A204.1 (cell line): Measurements from ENCODE around the gene NUDT7.

Experiments used
- FAIRE-seq: peaks from 2 replicates; lab custom pipeline; 2012; peaks lifted over from hg19 to GRCh38; lab: Jason Lieb, UNC

The NUDT7 gene

DNA sequence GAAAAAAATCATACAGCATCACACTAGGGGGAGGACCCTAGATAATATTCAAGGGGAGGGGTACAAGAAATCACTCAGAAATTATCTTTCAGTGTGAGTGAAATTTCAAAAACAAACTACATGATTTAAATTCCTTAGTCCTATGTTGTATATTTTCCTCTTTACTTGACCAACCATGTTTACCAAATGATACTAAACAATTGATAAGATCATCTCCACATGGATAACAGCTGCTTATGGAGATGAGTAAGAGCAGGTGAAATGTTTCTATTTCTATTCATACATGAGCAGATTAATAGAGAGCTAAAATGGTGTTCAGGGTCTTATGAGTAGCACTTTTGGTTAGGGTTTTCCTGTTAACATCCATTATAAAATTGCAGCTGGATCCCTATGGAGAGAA lies 58.8 kb downstream of the NUDT7 start:
- no peak for FAIRE-seq

DNA sequence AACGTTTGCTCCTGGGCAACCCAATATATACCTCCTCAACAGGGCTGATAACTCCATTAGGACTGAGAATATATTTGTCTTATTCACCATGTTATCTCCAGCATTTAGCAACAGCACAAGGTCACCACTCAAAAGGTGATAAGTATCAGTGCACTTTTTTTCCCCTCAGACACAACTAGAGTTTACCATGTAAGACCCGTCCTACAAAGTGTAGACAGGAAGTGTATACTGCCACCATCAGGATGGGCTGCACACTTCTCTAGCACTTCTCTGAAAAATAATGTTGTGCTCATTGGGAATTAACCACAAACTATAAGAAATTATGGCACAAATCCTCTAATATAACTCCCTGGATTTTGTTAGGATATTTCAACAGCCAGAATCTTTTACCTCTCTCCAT lies 60.4 kb downstream of the NUDT7 start:
- no peak for FAIRE-seq

DNA sequence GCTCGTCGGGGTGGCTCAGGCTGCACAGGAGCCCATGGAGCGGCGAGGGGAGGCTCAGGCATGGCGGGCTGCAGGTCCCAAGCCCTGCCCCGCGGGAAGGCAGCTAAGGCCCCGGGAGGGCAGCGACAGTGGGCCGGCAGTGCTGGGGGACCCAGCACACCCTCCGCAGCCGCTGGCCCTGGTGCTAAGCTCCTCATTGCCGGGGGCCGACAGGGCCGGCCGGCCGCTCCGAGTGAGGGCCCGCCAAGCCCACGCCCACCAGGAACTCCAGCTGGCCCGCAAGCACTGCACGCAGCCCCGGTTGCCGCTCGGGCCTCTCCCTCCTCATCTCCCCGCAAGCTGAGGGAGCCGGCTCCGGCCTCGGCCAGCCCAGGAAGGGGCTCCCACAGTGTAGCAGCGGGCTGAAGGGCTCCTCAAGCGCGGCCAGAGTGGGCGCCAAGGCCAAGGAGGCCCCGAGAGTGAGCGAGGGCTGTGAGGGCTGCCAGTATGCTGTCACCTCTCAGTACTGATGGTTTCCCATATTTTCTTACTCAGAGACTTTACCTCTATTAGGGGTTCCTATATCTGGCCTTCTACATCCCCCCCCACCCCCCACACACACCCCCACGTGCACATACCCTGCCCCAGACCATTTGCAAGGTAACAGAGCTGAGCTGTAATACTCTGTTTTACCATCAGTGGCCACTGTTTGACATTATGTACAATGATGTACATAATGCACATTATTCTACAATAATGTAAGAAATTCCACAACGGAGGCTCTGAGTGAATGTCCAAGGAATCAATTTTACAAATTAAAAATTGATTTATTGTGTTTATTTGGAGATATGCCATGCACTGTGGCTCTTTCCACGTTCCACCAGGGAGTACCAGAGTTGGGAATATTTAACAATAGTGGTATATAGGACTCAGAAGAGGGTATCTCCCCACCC lies 62.4 kb downstream of the NUDT7 start:
- FAIRE-seq = no peak

DNA sequence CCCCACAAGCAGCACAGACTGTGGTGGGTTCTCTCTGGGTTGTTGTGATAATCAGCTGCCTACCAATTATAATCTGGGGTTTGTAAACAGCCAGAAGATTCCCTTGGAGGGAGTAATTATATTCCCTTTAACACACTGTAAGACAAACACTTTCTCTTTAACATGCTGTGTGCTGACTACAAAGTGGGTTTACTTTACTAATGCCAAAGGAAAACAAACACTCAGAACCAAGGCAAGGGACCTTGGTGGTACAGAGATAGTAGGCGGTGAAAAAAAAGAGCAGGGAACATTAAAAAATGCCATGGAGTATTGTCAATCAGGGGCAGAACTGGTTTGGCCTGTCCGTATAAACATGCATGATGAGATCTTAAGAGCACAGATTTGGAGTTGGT lies 63.1 kb downstream of the NUDT7 start:
- FAIRE-seq = no peak

DNA sequence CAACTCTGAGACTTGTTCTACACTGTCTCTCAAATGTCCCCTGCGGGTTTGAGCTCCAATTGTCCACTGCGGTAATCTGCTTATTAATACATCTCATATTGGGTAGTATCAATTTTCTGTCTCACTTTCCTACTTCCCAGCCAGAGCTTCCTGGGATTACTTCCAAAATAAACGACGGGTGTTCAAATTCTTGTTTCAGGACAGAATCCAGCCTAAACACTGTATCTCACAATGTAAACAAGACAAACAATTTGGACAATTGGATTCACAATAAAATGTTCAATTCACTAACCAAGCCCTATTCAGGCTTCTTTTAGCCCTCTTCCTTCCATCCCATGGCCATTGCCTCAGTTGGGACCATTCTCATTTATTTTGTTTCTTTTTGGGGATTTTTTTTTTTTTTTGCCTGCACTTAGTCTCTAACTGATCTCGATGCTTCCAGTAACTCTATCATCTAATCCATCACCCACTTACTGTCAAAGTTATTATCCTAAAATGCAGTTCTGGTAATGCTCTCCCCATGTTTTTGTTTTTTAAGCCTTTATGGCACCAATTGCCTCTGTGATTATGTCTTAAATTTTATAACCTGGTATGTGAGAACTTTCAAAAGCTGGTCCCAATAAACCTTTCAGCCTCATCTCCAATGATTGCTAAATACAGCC lies 64.0 kb downstream of the NUDT7 start:
- no peak for FAIRE-seq

DNA sequence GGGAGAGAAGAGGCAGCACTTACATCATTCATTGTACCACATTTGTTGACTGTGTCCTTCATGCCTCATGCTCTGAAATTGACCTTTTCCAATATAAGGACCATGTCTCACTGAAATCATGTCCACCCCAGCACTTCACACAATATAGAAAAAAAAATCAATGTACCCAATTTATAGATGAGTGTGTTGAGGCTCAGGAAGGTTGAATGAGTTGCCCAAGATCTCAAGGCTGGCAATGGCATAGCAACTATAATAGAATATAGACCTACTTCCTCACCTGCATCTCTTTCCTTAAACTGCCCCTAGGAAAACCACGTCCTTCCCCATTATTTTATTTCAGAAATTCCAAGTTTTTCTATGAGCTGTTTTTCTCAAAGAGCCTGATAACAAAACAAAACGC lies 65.1 kb downstream of the NUDT7 start:
- no peak for FAIRE-seq

DNA sequence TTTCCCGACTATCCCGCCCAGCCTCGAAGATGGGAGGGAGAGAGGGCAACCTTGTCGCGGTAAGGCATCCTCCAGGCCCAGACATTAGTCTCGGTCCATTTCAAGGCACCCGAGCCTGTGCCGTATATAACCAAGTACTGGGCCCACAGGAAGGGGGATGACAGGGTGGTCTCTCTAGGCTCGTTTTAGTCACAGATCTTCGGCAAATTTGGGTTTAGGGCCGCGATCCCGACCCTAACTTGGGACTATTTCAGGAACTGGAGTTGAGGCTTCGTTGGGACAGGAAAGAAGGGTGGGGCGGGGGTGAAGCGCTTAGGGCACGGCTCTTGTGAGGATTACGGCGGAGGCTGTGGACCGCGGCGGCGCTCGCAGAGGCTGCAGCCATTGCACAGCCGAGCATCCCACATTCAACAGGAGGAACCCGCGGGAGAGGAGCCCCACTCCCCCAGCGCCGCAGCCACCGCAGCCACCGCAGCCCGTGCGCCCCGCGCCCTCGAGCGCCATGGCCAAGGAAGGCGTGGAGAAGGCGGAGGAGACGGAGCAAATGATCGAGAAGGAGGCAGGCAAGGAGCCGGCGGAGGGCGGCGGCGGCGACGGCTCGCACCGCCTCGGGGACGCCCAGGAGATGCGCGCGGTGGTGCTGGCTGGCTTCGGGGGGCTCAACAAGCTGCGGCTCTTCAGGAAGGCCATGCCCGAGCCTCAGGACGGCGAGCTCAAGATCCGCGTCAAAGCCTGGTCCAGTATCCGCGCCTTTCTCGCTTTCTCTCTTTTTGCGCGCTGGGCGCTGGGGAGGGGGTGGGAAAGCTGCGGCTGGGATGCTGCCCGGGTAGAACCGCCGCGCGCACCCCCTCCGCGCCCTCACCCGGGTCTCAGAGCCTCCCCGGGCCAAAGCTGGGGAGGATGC lies 66.1 kb downstream of the NUDT7 start, which contains the start of gene VAT1L:
TSS of gene VAT1L (plus strand) at position 384 of the 904 bp plus-strand sequence. CDS start at position 503, 119 bp downstream.
- FAIRE-seq = no peak

DNA sequence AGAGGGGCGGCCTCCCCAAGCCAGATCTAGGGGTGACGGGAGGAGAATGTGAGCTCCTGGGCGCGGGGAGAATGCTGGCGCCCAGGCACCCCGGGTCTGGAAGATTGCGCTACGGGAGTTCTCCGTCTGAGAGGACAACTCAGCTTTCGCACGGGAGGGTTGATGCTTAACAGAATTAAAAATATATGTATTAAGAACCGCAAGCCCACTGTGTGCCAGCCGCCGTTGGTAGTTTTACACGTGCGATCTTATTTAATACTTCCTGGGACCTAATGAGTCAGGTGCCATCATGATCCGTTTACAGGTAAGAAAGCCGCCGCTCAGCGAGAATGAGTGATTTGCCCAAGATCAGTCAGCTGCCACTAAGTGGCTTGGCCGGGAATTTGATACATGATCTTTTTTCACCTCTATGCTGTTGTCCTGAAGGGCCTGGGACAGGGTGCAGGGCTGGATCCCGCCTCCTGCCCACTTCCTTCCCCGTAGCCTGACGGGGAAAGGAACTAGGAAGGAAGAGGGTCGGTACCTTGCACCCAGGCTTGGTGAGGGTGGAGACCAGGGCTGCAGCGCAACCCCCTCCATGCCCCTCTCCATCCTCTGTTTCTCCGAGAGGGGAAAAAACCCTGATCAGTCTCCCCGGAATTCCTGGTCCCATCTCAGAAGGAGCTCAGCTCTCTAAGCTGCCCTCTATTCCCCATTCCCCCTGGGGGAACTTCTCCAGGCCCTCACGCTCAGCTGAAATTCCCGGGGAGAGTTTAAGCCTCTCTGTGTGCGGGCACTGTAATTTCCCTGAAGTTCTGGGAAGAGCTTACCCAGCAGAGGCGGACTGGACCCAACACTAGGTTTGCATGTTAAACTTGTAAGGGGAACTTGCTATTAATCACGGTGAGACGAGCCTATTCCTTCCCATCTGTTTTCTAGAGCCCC lies 67.0 kb downstream of the NUDT7 start:
- FAIRE-seq = no peak

DNA sequence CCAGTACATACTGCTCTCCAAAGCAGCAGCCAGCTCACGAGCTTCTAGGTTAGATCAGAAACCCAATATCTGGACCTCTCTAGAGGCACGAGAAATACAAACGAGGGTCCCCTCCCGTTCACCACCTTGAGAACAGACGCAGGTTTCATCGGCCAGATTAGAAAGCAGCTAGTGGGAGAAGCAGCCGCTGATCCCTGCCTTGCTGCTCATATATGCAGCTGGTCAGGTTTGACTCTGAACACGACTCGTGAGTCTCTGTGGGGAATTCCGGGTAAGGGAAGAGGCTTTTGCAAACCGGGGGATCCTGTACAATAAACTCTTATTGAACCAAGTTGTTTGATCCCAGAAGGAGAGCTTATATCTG lies 67.7 kb downstream of the NUDT7 start:
- no peak for FAIRE-seq

DNA sequence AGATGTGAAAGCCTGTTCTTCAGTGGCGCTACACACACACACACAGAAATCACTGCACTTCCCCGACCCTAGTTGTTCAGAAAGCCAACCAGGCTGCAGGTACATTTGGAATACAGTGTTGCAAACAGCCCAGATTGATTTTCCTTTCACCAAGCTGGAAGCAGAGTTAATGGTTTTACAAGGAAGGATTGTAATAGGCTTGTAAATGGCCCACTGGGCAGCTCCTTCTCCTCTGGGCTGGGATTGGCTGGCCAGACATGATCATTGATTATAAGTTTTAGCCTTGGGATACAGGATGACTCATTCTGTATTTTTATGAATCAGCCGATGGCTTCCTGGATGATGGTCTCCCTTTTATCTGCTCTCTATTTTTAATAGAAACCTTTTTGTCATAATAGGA lies 68.6 kb downstream of the NUDT7 start:
- no peak for FAIRE-seq
